ENCODE measurements around the gene KCNH3.
A peak's percentile ranks its signal among the peaks of the same experiment; 100 is the strongest.

Gene KCNH3

DNA sequence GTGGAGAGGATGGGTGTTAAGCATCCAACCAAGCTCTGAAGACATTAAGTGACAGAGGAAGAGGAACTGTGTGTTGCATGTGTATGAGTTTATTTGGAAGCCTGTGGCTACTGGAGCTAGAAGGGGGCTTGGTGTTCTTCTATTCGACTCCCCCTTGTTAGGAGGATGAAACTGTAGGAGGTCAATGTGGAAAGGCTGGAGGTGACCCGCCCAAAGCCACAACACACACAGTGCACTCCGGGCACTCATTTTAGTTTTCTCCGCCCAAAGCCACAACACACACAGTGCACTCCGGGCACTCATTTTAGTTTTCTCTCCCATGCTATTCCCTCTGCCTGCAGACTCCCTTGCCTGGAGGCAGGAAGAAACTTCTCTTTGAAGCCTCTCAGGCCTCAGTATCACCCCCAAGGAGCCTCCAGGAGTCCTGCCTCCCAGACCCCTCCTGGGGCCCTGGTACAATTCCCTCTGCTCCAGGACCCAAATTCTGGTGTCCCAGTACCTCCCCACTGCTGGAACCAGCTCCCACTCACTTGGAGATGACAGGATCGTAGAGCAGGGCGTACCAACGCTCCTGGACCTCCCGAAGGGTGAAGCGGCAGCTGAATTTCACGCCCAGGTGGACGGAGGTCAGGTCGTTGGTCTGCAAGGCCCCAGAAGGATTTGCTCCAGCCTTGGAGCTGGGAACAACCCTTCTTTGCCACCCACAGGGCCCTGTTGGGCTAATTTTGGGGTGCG, 25.3 kb downstream of the KCNH3 start:
- DNase-seq: no peak

DNA sequence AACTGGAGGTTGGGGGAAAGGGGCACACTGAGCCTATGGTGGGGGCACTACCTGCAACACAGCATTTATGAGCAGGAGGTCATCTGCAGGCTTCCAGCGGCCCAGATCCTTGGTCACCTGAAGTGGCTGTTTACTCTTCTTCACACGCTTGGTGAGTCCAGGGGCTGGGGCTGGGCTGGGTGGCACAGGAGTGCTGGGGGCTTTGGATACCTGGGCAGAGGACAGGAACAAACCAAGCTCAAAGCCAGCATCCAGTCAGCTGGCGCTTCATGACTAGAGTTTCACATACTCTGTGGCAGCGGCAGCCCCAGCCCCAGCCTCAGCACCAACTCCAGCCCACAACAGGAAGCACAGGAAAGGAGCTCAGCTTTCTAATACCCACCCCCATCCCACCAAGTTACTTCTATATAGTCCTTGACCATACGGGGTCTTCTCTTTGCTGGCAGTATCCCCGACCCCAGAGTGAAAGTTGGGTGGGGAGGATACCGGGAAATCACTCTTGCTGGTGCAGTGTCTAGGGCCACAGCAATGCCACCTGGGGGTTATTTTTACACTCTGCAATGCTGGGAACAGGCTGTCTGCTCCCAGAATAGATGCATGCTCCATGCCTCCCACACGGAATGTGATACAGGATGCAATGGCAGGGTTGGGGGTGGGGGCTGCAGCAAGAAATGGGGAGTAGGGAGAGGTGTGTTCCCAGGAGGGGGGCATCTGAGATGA, 26.0 kb downstream of the KCNH3 start:
- DNase-seq: no peak

DNA sequence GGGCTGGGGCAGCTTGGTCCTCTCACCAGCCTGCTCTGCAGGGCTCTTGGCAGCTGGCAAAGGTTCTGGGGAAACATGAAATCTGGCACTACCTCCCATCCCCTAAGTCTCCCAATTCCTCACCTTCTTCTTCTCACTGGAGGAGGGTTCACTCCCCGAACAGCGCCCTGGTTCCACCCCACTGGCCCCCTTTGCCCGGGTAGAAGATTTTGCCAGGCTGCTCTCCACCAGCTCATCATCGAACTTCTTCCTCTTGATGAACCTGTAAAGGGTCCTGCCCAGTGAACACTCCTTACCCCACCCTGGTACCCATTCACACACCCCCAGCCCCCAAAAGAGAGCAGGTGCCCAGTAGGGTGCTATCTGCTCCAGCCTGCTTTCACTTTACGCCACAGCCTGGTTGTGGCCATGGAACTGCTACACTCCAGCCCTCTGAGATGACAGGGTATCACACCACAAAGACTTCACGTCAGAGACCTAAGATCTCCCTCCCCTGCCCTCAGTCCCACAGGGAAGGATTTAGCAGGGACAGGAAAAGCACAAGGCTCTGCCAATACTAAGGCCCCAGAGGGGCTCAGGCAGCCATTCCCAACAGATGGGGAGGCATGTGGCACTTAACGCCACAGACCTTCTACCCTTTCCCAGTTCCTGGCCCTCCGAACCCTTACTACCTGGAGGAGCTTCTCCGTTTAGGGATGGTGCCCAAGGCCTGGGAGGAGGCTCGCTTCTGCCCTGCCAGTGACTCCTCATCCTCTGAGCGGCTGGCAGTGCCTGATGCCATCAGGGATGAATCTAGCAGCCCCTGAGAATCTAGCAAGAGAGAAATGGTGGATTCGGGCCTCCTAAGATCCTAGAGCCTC, 26.8 kb downstream of the KCNH3 start:
- no peak for DNase-seq

DNA sequence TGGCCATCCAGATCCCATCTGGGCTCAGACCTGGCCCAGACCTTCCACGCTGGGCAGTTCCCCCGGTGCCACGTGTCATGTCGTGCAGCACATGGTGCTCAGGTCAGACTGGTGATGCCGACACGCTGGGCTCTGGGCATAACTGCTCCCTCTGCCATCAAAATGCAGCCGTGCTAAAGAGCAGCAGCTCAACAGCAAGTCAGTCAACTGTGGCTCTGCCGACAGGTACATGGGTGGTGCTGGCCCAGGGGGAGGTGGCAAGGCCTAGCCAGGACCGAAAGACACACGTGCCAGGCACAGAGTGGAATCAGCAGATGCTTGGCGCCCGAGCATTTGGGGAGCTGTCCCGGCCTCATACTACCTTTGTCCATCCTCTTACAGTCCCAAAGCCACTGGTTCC, 27.5 kb downstream of the KCNH3 start:
- DNase-seq: no peak

DNA sequence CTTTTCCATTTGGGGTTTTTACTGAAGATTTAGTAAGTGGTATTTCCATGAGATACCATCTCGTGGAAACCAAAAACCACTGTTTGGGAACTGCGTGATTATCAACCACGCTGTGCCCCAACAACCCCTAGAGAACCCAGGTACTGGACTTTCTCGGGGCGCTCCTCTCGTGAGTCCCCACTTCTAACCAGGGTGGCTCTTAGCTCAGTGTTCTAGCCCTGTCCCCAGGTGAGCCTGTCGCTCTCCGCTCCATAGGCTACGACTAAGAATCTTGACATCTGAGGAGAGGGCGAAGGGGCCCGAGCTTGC, 28.4 kb downstream of the KCNH3 start:
- DNase-seq: no peak

DNA sequence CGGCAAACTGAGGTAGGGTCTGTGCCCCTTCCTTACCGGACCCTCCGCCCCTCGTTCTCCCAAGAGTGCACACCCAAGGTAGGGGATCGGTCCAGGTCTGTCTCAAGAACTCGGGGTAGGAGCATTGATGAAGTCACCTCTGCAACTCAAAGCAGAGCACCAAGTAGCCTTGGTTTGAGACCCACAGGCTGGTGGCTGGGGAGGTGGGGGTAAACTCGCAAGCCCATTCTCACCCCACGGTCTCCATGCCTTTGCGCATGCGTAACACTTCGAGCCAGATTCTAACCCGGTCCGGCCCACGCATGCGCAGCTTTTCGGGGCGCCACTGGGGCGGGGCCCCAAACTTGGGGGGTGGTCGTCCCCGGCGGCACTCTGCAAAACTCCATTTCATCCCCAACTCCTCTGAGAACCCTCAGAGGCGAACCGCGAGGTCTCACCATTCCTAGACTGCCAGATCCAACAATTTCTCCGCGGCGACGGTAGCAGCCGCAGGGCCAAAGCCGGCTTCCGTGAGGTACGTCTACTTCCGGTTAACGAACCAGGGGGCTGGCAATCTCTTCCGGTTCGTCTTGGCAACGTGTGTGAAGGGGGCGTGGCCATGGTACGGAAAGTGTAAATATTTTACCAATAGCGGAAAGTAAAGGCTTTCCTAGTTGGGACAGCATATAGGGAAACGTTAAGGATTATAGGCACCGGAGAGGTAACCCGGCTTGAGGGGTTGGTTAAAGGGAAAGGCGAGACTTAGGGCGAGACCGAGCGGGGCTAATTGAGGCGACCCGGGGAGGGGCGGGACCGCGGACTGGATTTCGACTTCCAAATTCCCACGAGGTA, 29.0 kb downstream of the KCNH3 start, which contains the start of gene MCRS1:
TSS of gene MCRS1 (minus strand) at position 532 of the 831 bp plus-strand sequence. CDS start 1,411 bp downstream, outside the sequence.
- DNase-seq: peak; percentile 91

DNA sequence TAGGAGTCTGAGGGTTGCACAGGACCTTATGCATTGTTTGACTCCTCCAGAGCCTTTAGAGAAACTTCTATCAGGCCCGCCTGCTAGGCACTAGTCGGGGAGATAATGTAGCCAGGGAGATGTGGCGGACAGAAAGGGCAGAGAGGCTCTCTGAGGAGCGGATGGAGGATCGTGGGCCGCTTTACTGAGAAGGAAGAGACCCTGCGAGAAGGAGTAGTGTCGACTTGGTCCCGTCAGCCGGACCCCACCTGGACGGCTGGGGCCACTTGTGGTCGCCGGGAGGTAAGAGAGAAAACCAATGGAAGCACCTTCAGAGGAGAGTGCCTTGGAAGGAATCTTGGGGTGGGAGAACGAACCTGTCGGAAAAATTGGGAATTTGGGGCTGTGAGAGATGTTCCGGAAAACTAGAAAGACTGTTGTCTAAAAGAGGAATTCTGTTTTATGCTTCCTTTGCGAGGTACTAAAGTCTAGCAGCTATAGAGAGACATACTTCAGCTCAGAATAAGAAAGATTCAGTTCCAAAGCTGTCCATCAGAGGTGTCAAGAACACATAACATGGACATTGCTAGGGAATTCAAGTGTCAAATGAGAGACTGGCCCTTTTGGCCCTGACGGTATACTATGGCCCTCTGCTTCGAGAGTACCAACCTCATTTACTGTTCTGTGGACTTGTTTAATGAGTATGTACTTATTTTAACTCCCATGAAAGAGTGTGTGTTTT, 29.8 kb downstream of the KCNH3 start:
- no peak for DNase-seq

DNA sequence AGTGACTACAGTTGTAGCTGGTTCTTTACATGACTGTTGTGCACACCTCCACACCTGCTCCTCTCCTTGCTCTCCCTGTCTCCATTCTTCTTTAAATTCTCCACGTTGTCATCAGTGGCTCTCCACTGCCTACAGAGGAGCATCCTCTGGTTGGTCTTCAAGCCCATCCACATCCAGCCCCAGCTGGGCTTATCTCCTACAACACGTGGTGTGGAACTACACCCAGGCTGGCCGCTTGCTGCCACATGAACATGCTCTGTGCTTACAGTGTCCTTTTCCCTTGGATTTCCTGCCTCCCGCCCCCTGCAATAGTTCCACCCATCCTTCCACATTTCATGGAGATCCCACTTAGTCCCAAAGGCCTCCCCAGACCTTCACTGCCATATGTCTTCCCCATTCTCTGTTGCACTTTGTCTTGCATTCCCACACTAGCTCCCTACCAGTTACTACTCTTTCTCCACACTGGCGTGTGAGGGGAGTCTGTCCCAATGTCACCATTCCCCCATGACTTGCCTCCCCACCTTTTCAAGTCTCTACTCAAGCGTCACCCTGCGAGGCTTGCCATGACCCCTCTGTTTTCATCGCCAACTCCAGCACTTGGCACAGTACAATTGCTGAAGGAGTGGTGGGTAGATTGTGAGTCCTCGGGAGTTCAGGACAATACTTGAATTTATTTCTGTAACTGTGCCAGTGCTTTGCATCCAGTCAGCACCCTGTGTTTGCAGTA, 38.9 kb downstream of the KCNH3 start:
- no peak for DNase-seq

DNA sequence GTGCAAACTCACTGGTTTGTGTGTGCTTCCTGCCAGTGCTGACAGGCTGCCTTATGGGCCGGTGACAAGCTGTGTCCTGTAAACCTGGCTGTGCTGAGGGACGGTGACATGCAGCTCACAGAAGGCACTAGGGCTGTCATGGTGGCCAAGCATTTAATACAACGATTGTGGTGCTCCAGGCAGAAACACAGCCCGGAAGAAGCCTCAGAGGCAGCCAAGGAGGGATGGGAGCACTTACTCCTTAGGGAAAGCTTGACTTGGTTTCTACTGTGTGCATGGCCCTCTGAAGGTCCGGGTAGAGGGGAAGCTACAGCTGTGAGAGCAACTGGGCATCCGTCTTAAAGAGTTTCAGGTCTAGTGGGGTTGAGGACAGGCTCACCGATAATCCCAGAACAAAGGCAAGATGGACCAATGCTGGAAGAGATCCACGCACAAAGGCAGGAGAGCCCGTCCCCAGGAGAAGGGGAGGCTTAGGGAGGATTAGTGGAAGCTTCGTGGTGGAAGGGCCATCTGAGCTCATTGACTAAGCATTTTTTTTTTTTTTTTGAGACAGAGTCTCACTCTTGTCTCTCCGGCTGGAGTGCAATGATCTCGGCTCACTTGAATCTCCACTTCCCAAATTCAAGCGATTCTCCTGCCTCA, 39.8 kb downstream of the KCNH3 start:
- DNase-seq: no peak

DNA sequence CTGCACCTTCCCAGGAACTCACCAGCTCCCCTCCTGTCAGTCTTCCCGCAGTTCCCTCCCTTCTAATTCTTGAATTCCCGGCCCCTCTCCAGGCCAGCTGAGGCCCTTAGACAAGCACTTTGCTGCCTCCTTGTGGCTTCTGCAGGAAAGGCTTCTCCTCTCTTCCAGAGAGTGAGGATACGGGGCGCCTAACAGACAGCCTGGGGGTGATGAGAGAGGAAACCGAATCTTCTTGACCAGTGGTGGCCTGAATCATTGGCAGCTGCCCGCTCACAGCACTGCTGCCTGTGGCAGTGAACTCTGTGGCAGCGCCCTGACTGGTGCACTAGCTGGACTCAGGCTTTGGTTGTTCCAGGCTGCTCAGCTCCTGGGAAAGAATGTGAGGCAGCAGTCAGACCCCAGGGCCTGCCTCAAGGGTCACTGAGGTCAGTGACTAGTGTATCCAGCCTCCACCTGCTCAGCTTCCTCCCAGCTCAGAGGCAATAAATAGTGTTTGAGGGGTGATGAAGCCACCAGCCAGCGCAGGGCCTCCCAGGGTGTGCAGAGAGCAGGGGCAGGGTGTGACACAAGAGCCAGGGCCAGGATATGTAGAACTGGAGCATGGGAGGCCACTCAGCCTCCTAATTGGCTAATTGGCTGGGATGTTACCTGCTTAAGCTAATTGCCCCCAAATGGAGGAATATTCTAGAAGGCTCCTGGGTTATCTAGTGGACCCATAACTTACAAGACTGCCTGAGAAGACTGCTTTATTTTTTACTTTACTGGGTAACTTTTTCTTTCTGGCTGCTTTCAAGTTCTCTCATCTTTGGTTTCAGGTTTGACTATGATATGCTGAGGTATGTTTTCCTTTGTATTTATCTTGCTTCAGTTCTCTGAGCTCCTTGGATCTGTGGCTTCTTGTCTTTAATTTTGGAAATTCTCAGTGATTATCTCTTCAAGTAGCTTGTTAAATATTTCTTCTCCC, 42.0 kb downstream of the KCNH3 start:
- DNase-seq: peak; percentile 69

DNA sequence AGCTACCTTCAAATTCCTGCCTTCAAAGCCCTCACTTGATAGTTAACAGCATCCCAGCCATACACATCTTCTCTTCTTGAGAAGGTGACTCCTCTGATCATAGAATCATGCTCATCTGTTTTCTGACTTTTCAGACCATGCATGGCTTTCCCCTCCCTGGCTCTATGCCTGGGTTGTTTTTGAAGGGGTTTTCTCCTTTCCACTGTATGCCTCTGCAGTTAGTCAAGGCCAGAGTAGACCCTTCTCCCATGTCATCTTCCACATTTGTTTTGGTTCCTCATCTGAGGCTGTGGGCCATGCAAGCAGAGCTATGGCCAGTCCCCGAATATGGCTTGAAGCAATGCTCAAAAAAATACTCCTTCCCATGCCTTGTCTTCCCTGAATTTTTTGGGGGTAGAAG, 43.4 kb downstream of the KCNH3 start:
- no peak for DNase-seq

DNA sequence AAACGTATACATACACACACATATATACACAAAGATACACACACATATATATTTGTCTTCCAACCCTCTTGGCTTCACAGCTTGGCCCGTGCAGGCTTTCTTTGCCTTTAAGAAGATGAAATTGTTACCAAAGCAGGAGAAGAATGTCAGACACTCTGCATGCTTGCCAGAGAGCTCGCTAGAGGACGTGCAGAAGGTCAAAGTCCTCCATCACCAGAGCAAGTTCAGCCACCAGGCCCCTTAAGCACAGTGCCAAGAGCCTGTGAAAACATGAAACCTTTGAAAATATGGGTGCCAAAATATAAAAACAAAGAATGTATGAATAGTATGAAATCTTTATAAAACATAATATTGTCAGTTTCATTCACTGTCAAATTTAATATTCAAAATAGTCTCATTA, 44.0 kb downstream of the KCNH3 start:
- DNase-seq: no peak

DNA sequence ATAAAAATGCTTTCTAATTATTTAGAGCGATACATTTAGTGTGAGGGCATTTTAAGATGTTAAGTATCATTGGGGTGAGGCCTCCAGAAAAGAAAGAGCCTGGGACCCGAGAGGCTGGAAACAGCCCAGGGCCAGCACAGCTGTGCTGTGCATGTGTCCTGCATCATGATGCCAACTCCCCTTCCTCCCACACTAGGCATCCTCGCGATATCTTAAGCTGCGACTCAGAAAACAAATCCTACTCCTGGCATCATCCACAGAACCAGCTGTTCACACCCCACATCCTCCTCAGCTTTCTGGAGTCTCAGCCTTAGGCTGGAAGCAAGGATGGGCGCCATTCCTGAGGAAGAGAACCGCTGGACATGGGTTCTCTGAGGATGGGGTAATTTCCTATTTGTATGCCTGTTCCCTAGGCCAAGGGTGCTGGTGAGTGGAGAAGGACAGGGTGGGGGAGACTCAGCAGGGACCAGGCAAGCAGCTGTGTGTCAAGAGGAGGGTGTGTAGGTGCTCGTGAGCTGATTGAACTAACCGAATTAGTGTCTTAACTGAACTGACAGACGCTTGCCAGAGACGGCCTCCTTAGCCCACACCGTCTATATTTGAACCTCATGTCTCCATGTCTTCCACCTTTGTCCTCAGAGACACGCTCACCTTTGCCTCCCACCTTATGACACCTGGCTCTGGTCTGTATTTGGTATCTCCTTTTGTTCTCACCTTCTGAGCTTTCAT, 44.7 kb downstream of the KCNH3 start:
- no peak for DNase-seq

DNA sequence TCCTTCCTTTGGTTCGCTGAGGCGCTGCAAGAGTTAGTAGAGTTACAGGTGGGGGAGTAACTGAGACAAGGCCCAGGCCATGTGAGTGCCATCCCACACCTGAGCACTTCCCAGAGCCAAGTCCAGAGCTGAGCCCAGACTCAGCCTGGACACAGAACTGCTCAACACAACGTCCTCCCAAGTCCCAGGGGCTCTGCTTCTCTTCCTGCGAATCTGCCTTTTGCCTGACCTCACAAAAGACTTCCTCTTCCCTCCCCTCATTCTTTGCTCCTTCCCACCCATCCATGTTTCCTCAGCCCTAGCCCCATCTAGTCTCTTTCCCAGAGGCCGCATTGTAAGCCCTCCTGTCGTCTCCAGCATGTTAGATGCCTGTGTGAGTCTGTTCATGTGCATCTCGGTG, 45.8 kb downstream of the KCNH3 start:
- DNase-seq: no peak

DNA sequence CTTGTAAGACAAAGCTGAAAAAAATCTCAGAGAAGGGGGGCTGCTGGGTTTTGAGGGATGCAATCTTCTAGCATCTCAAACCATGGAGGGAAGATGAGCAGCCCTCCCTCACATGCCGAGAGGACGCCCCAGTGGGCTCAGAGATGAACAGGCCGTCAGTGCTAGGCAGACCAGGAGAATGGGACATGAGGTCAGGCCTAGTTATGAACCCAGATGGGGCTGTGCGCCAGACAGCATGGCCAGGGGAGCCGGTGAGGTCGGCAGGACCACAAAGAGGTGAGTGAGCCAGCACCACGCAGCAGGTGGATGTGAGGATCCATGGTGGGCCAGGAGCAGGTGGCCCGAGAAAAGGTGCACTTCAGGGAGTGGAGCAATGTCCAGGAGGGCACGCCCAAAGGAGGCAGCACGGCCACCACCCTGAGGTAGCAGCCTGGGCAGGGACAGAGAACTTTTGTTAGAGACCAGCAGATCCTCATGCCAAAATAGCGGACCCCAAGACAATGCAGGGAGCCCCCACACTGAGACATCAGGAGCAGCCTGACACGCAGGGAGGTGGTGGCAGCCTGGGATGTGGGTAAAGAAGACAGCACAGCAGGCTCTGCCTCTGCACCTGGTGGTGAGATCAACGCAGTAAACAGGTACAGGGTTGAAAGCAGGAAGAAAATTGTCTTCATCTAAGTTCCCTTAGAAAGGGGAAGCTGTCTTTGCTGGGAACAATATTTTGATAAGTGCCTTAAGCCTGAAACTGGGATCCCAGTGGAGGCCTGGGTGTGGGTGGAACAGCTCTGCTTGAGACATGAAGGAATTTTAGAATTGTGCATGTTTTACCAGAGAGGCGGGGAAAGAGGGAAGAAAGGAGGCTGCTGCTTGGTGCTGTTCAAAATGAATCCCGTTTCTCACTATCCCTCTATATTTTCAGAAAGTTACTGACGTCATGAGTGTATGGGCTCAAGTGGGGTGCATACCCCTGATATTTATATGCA, 46.9 kb downstream of the KCNH3 start:
- no peak for DNase-seq

DNA sequence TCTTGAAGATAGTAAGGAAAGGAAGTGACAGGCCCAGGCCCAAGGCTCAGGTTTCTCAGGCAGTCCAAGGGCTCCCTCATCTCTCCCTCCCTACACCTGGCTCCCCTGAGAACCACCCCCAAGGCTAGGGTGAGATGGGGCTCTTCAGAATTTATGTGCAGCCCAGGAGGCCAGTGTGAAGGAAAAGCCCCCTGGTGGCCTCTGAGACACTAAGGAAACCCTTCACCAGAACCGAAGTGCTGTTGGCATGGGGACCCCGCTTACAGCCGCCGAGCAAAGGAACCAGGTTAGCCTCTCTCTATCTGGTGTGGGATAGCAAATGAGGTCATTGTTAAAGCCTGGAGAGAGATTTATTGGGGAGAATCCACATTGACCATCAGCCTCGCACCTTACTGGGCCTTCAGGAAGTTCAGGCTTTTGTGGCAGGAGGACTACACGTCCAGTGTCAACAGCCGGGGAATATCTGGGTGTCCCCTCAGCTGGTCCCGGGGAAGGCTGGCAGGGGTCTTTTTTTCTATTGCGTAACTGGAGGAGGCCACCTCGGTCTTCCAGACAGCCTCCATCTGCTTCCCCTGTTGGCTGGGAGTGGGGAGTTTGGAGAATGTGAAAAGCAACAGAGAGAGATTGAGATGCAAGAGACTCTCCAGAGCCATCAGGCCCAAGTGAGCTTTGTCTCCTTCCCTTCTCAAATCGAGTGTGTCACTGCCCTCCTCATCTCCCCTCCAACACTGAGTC, 48.5 kb downstream of the KCNH3 start:
- DNase-seq: no peak

DNA sequence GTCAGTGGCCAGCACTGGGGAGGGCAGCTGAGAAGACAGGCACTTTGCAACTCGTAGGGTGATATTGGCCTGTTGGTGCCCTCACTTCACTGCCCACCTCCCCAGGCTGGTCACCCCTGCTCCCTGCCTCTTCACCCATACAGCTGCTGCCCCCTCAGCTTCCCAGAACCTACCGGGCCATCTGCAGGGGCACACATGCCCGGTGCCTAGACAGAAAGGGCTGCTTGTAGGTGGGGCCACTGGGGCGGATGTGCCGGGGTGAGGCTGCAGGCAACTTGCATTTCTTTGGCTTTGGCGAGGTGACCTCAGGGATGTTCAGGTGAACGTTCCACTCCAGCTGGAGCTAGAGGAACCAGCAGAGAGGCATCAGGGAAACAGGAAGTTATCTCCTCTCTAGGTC, 49.5 kb downstream of the KCNH3 start:
- DNase-seq: no peak

Data from activated CD4-positive, alpha-beta T cell treated with anti-CD3 and anti-CD28 coated beads, Interleukin-2, Interleukin-6, amounts not matched to agents 100 ng/mL and 50 ng/mL, durations not matched to agents 16 hours and 8 hours (primary cell).